K562 (cell line): ENCODE data around the gene CACNG8. TPM values are rescaled to one million over a fixed set of nuclear protein-coding genes. Genes with fewer than 3 reads are reported as not detected.

Source experiments
- ATAC-seq: fragments of 200-7000 bp; cut with Tn5 transposase; 3 replicates; pipeline ENCODE4 v1.9.1; 2020; ENCODE audit warnings: moderate library complexity
- BruUV-seq: library from RNA; stranded (reverse); fragments of 400-500 nt; replicated peaks from 2 replicates; lab custom pipeline; 2021; lab: Mats Ljungman, UMichigan
- CTCF ChIA-PET: fragments of 300-600 bp; formaldehyde crosslinking; extraction: SDS; loops from one replicate; lab custom pipeline; 2021; ENCODE audit warnings: low intra/inter-chr PET ratio; lab: Yijun Ruan, JAX
- POLR2A ChIA-PET: fragments of 300-600, 350-650 bp; sonication (Branson Sonifier 250); formaldehyde crosslinking; extraction: SDS; loops from one replicate; lab custom pipeline; 2021; ENCODE audit warnings: antibody characterized with exemption, inconsistent platforms; lab: Yijun Ruan, JAX
- DNase-seq, 4 experiments: peaks; one replicate each; pipeline versions ENCODE4 v3.0.0 to v3.0.0-alpha.2; 2011 to 2018; ENCODE audit warnings: low spot score in 3 of 4, mixed read lengths in 3 of 4; ENCODE audit errors: extremely low read depth in 1 of 4
- FAIRE-seq: peaks from 2 replicates; lab custom pipeline; 2011; peaks lifted over from hg19 to GRCh38; lab: Jason Lieb, UNC
- H2AFZ ChIP-seq: 2 replicates; pipeline ENCODE4 v1.6.0; 2011; ENCODE audit warnings: low read depth, low read length, control low read depth, inconsistent platforms
- H3K27ac ChIP-seq: fragments of 200-600 bp; 3 replicates; pipeline ENCODE4 v1.8.0; 2011; ENCODE audit warnings: low read depth, mild to moderate bottlenecking, control low read depth, inconsistent platforms, low read length, moderate library complexity, mixed read lengths; ENCODE audit errors: extremely low read depth
- H3K27me3 ChIP-seq, 2 experiments: fragments of 300-600 bp in 1 of 2; 2 replicates in 1 of 2; 3 replicates in 1 of 2; pipeline versions ENCODE4 v1.6.0 to v1.8.0; 2011; ENCODE audit warnings: inconsistent platforms in 2 of 2, low read length in 2 of 2, mild to moderate bottlenecking in 1 of 2, mixed read lengths in 1 of 2, moderate library complexity in 1 of 2; ENCODE audit not compliant: control insufficient read depth in 2 of 2, insufficient read depth in 2 of 2
- H3K36me3 ChIP-seq: fragments of 300-600 bp; 3 replicates; pipeline ENCODE4 v1.8.0; 2011; ENCODE audit warnings: mild to moderate bottlenecking, low read length, inconsistent platforms; ENCODE audit not compliant: control insufficient read depth, insufficient read depth
- H3K4me1 ChIP-seq, 2 experiments: fragments of 200-600 bp in 1 of 2; replicated peaks in 1 of 2; 2 replicates in 1 of 2; 3 replicates in 1 of 2; pipeline versions ENCODE4 v1.5.1 to v1.8.0; 2011; ENCODE audit warnings: inconsistent platforms in 2 of 2, low read length in 2 of 2, mild to moderate bottlenecking in 1 of 2, mixed read lengths in 1 of 2, moderate library complexity in 1 of 2; ENCODE audit not compliant: control insufficient read depth in 2 of 2, insufficient read depth in 2 of 2
- H3K4me2 ChIP-seq: 2 replicates; pipeline ENCODE4 v1.6.1; 2011; ENCODE audit warnings: low read length, control low read depth, inconsistent platforms, mixed read lengths; ENCODE audit not compliant: insufficient read depth
- H3K4me3 ChIP-seq: fragments of 200-600 bp; sonication (generic), shearing (Covaris generic); 2 replicates; pipeline ENCODE4 v1.5.1; 2016; ENCODE audit warnings: control low read depth, inconsistent platforms
- H3K79me2 ChIP-seq: fragments of 200-600 bp; 3 replicates; pipeline ENCODE4 v1.8.0; 2011; ENCODE audit warnings: low read length, inconsistent platforms; ENCODE audit not compliant: control insufficient read depth, insufficient read depth
- H3K9ac ChIP-seq, 2 experiments: 2 replicates each; pipeline versions ENCODE4 v1.6.0 to v1.6.1; 2011; ENCODE audit warnings: low read depth in 2 of 2, low read length in 2 of 2, control low read depth in 1 of 2, inconsistent platforms in 1 of 2, mild to moderate bottlenecking in 1 of 2, mixed read lengths in 1 of 2; ENCODE audit not compliant: insufficient read depth in 1 of 2
- H3K9me1 ChIP-seq: one replicate; pipeline ENCODE4 v1.6.0; 2011; ENCODE audit warnings: inconsistent platforms, mild to moderate bottlenecking, low read length, moderate library complexity; ENCODE audit not compliant: control insufficient read depth, insufficient read depth
- H3K9me3 ChIP-seq: replicated peaks from 2 replicates; pipeline ENCODE4 v1.5.1; 2011; ENCODE audit warnings: low read depth, low read length, inconsistent platforms; ENCODE audit not compliant: control insufficient read depth, insufficient read depth
- H4K20me1 ChIP-seq: replicated peaks from 2 replicates; pipeline ENCODE4 v1.6.1; 2011; ENCODE audit warnings: low read length, inconsistent platforms, mixed read lengths; ENCODE audit not compliant: control insufficient read depth, insufficient read depth
- BACH1 ChIP-seq: fragments of 200-800 bp; sonication (Bioruptor generic); IDR thresholded peaks from 2 replicates; pipeline ENCODE4 v1.6.1; 2016; ENCODE audit warnings: missing genetic modification characterization, missing compliant biosample characterization
- CREB1 ChIP-seq, 2 experiments: sonication (generic) in 1 of 2; formaldehyde crosslinking in 1 of 2; IDR thresholded peaks; 2 replicates each; pipeline versions ENCODE4 v1.6.1 to v1.8.0; 2012 to 2022; ENCODE audit warnings: inconsistent platforms in 1 of 2, mild to moderate bottlenecking in 1 of 2, missing genetic modification reagents in 1 of 2, moderate library complexity in 1 of 2
- CREBBP ChIP-seq: IDR thresholded peaks from one replicate; pipeline ENCODE4 v1.6.1; 2012; ENCODE audit warnings: low read depth, mild to moderate bottlenecking, control low read depth, inconsistent platforms, low read length
- DLX4 ChIP-seq: fragments of 250-450 bp; sonication (Bioruptor Pico); IDR thresholded peaks from 2 replicates; pipeline ENCODE4 v1.6.1; 2021; ENCODE audit warnings: mild to moderate bottlenecking
- DPF2 ChIP-seq: fragments of 450-650 bp; IDR thresholded peaks from 2 replicates; pipeline ENCODE4 v1.6.1; 2016
- KDM1A ChIP-seq, 2 experiments: fragments of 450-650 bp; IDR thresholded peaks; 2 replicates each; pipeline ENCODE4 v1.6.1; 2016; ENCODE audit warnings: mild to moderate bottlenecking in 2 of 2
- SREBF2 ChIP-seq: sonication (generic); formaldehyde crosslinking; IDR thresholded peaks from 2 replicates; pipeline ENCODE4 v1.4.0; 2020; ENCODE audit warnings: mild to moderate bottlenecking, missing genetic modification reagents
- SRSF7 ChIP-seq: fragments of 200-400 bp; formaldehyde crosslinking; optimal IDR thresholded peaks from 2 replicates; pipeline ENCODE3; 2017; ENCODE audit warnings: mild to moderate bottlenecking, low read depth, low read length
- WGBS: fragments of 100-300 bp; shearing (Covaris generic); methylation state at CpG from one replicate; pipeline ENCODE4 v1.1.6; 2016; ENCODE audit warnings: low coverage, mixed read lengths; ENCODE audit not compliant: insufficient coverage; ENCODE audit errors: missing lambda C conversion rate; 5-methylcytosine and 5-hydroxymethylcytosine counted together
- in situ Hi-C: fragments of 300-500 bp; cut with MboI; formaldehyde crosslinking; loops from 4 replicates; pipeline ENCODE4 v1.15.0; 2018; ENCODE audit warnings: inconsistent platforms, mixed read lengths
- intact Hi-C: fragments of 100-400 bp; cut with micrococcal nuclease; formaldehyde crosslinking; loops from 2 replicates; pipeline ENCODE4 v1.14.2; 2022
- polyA plus RNA-seq, 8 experiments: library from polyadenylated mRNA; depleted of rRNA in 4 of 8; stranded (reverse) in 5 of 8; unstranded in 3 of 8; fragments of >200 nt; fragmentation: Nextera tagmentation in 2 of 8; fragmentation: Illumina TruSeq in 1 of 8; extraction: Ambion mirVana in 2 of 8; extraction: Trizol in 1 of 8; gene quantifications; 2 replicates each; pipeline versions ENCODE4 v1.2.1 to v1.2.3, GENCODE V29; 2011 to 2014; ENCODE audit warnings: inconsistent platforms in 1 of 8, missing spikeins in 1 of 8
- total RNA-seq, 7 experiments: library from RNA; depleted of rRNA in 6 of 7; stranded (reverse); fragments of >200 nt in 6 of 7; fragmentation: Illumina TruSeq in 2 of 7; extraction: Trizol in 2 of 7; gene quantifications; 2 replicates each; pipeline versions ENCODE4 v1.2.1 to v1.2.3, GENCODE V29; 2011 to 2021; ENCODE audit warnings: low replicate concordance in 1 of 7

CACNG8 gene
- total and polyA plus RNA-seq, 9 of the 15 experiments (the other 6 are each of a cell fraction or from before 2014, with no cell fraction given), result 0.02 to 0.05 TPM; not detected in 7

DNA sequence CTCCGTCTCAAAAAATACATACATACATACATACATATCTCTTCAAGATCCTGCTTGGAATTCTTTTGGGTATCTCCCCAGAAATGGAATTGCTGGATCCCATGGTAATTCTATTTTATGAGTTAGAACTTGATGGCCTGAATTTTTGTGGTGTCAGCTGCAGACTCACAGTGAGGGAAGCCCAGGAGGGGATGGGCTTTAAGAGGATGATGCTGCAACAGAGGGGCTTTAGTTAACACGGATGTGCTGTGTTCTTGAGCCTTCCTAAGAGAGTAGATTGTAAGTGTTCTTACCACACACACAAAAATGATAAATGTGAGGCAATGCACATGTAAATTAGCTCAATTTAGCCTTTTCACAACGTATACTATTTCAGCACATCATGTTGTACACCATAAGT is 60.5 kb downstream of the CACNG8 start:
- H3K4me2 ChIP-seq, result no peak overlapping the region
- BruUV-seq, result no TSS peak
- no peak for ATAC-seq
- FAIRE-seq, result no peak
- DNase-seq, result no peak
- TF ChIP-seq CREB1 (IDR thresholded peaks at IDR 0.05), result no peak
- no peak for TF ChIP-seq CREB1 (CRISPR knock-in tag; IDR thresholded peaks at IDR 0.05)
- no peak for TF ChIP-seq DLX4
- no peak for TF ChIP-seq BACH1
- no peak for TF ChIP-seq KDM1A (IDR thresholded peaks at IDR 0.05)
- TF ChIP-seq DPF2, result no peak
- no peak for TF ChIP-seq SRSF7
- no peak for TF ChIP-seq CREBBP
- no peak for TF ChIP-seq SREBF2
- CTCF ChIA-PET, result interaction anchor here (0.6 to 1.9 kb wide), 4 partner anchors 170 to 230 kb away, joined by 3 to 23 read pairs (median 3); no protein-coding TSS in a partner anchor
- intact Hi-C loops, result loop anchor here (5.0 kb wide), 1 partner anchor 116 kb away; the partner anchor contains the start of gene CACNG7
- H2AFZ ChIP-seq, result no peak overlapping the region
- H3K9me3 ChIP-seq, result no peaks in the 10 kb centered on the region
- H3K4me3 ChIP-seq, result no peak overlapping the region
- H3K9ac ChIP-seq, result no peak overlapping the region
- H4K20me1 ChIP-seq, result no peaks in the 10 kb centered on the region
- H3K79me2 ChIP-seq, result no peaks in the 10 kb centered on the region
- no peak overlapping the region for H3K27ac ChIP-seq
- 0% methylated on average over 3 of the region's 3 CpGs for WGBS
- H3K27me3 ChIP-seq, result peaks cover 0 to 6% of the 10 kb centered on the region in 2 experiments; a peak in 1 of 5 replicates
- peaks cover 6 to 12% of the 10 kb centered on the region in 2 experiments; a peak in 3 of 5 replicates for H3K4me1 ChIP-seq
- in situ Hi-C loops, result loop anchor here (5.0 kb wide), 1 partner anchor 181 kb away; no protein-coding TSS in a partner anchor
- POLR2A ChIA-PET, result interaction anchor here (0.5 kb wide), 1 partner anchor 234 kb away, joined by 6 read pairs; no protein-coding TSS in a partner anchor
- no peaks in the 10 kb centered on the region for H3K36me3 ChIP-seq
- H3K9me1 ChIP-seq, result no peaks in the 10 kb centered on the region
